Posterior cingulate gyrus (tissue), 11 donors: ENCODE data around the gene RGS16.

Experiments used
- DNase-seq, 10 donors: peaks; one replicate each; pipeline versions ENCODE4 v3.0.0 to v3.0.0-alpha.2; 2020 to 2021; ENCODE audit warnings: mixed read lengths in 3 of 10
- intact Hi-C: fragments of 100-400 bp; cut with DNase I; formaldehyde crosslinking; loops from one replicate; pipeline ENCODE4 v1.15.1; 2023

Gene RGS16

GRCh38 chr1:182549346-182549745 lies 54.8 kb downstream of the RGS16 start:
- no peak for DNase-seq
- intact Hi-C loops, result no loop called here
